A673 (cell line): ENCODE measurements around the gene DCLRE1C.

Experiments used
- EZH2 ChIP-seq: fragments of 200-600 bp; sonication (generic); IDR thresholded peaks from 2 replicates; pipeline ENCODE4 v1.6.1; 2017; ENCODE audit warnings: borderline replicate concordance, low read depth, mild to moderate bottlenecking, mixed read lengths, antibody characterized with exemption, low read length; ENCODE audit not compliant: poor library complexity, severe bottlenecking
- TF ChIP-seq, protein P1 (sequence below): fragments of 300-800, 200-600 bp; sonication (generic); conservative IDR thresholded peaks from 2 replicates; pipeline ENCODE4 v1.5.1; 2017; ENCODE audit warnings: low read depth, mild to moderate bottlenecking, antibody characterized with exemption, low read length, moderate library complexity, mixed read lengths

DNA sequence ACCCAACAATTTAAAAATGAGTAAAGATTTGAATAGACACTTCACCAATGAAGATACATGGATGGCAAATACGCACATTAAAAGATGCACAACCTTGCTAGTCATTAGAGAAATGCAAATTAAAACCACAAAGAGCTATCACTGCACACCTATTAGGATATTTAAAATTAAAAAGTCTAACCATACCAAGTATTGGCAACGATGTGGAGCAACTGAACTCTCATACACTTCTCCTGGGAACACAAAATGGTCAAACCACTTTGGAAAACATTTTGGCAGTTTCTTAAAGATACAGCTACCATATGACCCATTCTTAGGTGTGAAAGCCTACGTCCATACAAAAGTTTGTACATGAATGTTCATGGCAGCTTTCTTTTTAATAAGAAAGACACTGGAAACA is 36.1 kb downstream of the DCLRE1C start:
- TF ChIP-seq, protein P1, sequence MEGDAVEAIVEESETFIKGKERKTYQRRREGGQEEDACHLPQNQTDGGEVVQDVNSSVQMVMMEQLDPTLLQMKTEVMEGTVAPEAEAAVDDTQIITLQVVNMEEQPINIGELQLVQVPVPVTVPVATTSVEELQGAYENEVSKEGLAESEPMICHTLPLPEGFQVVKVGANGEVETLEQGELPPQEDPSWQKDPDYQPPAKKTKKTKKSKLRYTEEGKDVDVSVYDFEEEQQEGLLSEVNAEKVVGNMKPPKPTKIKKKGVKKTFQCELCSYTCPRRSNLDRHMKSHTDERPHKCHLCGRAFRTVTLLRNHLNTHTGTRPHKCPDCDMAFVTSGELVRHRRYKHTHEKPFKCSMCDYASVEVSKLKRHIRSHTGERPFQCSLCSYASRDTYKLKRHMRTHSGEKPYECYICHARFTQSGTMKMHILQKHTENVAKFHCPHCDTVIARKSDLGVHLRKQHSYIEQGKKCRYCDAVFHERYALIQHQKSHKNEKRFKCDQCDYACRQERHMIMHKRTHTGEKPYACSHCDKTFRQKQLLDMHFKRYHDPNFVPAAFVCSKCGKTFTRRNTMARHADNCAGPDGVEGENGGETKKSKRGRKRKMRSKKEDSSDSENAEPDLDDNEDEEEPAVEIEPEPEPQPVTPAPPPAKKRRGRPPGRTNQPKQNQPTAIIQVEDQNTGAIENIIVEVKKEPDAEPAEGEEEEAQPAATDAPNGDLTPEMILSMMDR = no peak
- TF ChIP-seq EZH2 = no peak
